Heart right ventricle (tissue), 16 donors: ENCODE measurements around the gene LRP1B. TPM values are rescaled to one million over a fixed set of nuclear protein-coding genes. Genes with fewer than 3 reads are reported as not detected.

Experiments used
- ATAC-seq, 8 donors: fragments of 200-7000 bp; cut with Tn5 transposase; one replicate each; pipeline ENCODE4 v1.9.1; 2020; ENCODE audit warnings: mild to moderate bottlenecking in 8 of 8, moderate library complexity in 8 of 8, moderate number of reproducible peaks in 1 of 8
- DNase-seq, 2 donors: peaks; one replicate each; pipeline ENCODE4 v3.0.0-alpha.2; 2020
- H3K27ac ChIP-seq, 10 donors: fragments of 200-600 bp; sonication (generic) in 2 of 10; one replicate each; pipeline versions ENCODE4 v1.5.0 to v1.8.0; 2020 to 2022; ENCODE audit warnings: mild to moderate bottlenecking in 3 of 10
- H3K27me3 ChIP-seq, 7 donors: fragments of 200-600 bp; one replicate each; pipeline ENCODE4 v1.8.0; 2021 to 2022; ENCODE audit warnings: mild to moderate bottlenecking in 2 of 7
- H3K36me3 ChIP-seq, 9 donors: fragments of 200-600 bp; sonication (generic) in 1 of 9; one replicate each; pipeline versions ENCODE4 v1.5.0 to v1.8.0; 2020 to 2022; ENCODE audit warnings: mild to moderate bottlenecking in 2 of 9
- H3K4me1 ChIP-seq, 9 donors: fragments of 200-600 bp; sonication (generic) in 1 of 9; one replicate each; pipeline versions ENCODE4 v1.5.0 to v1.8.0; 2020 to 2022; ENCODE audit warnings: mild to moderate bottlenecking in 4 of 9
- H3K4me3 ChIP-seq, 10 donors: fragments of 200-600 bp; sonication (generic) in 2 of 10; one replicate each; pipeline versions ENCODE4 v1.5.0 to v1.8.0; 2020 to 2022; ENCODE audit warnings: mild to moderate bottlenecking in 7 of 10, moderate library complexity in 2 of 10
- H3K9me3 ChIP-seq, 11 donors: fragments of 200-600 bp in 10 of 11; sonication (generic) in 2 of 11; one replicate each; pipeline versions ENCODE4 v1.5.0 to v1.8.0; 2013 to 2022; ENCODE audit warnings: mild to moderate bottlenecking in 2 of 11, control low read depth in 1 of 11, moderate library complexity in 1 of 11
- CTCF ChIP-seq, 9 donors: fragments of 200-600 bp; sonication (generic) in 2 of 9; IDR thresholded peaks; one replicate each; pipeline versions ENCODE4 v1.5.0 to v1.8.0; 2021 to 2022; ENCODE audit warnings: antibody characterized with exemption in 9 of 9, mild to moderate bottlenecking in 5 of 9, moderate library complexity in 1 of 9
- WGBS, 2 donors: extraction: QIAGEN DNeasy Blood & Tissue Kit; methylation state at CpG; one replicate each; pipeline ENCODE4 v1.1.7; 2013; ENCODE audit warnings: inconsistent platforms in 1 of 2; 5-methylcytosine and 5-hydroxymethylcytosine counted together
- intact Hi-C, 10 donors: fragments of 100-400 bp; cut with DNase I; formaldehyde crosslinking; loops; one replicate each; pipeline versions ENCODE4 v1.11.1 to v1.14.2; 2022
- polyA plus RNA-seq, 2 donors: library from polyadenylated mRNA; stranded (reverse); fragments of 200-250 nt; gene quantifications; one replicate each; pipeline ENCODE4 v1.2.3, GENCODE V29; 2013
- total RNA-seq, 10 donors: library from RNA; stranded (reverse); fragmentation: NEBNext Ultra II Directional in 3 of 10; extraction: Animal tissue kit (Norgen Biotek cat#: 25700) in 3 of 10; gene quantifications; one replicate each; pipeline versions ENCODE4 v1.2.1 to v1.2.4, GENCODE V29; 2021 to 2023
- donor health status: Arrhythmogenic right ventricular cardiomyopathy.
- donor health status: ischemic (EF 13 %, LVEDD 7.1; RV severe dilation, severe dysfunction).
- donor health status: healthy with polysubstance abuse.
- donor health status: DM: no; HTN: yes; CAD: no.
- donor health status: DM: no; HTN: no; CAD: no.
- donor health status: ischemic (EF 25% LVEDD 6.9; RV normal size, moderate dysfunction).
- donor health status: ischemic (EF 25% LVEDD 5.7; RV mildly dilated, moderate dysfunction).
- donor health status: healthy.
- donor health status: DM: yes; HTN: yes; CAD: no.
- donor health status: Ischemic cardiomyopathy.
- donor health status: ischemic (EF 35%, LVEDD 5.7; RV mildly dilated, moderate dysfunction).
- donor health status: nonischemic (EF 11% LVEDD 7.7; RV severe dilation, severe dysfunction).
- donor health status: DM: yes; HTN: yes; CAD: no.
- donor health status: PGD.
- donor health status: ischemic (EF 29% LVEDD 5.4; RV normal size, mild dysfunction).
- donor health status: nonischemic (EF 23%, LVEDD 6.1; RV moderate dilation, normal function).

Gene LRP1B
- total and polyA plus RNA-seq, 12 donors, result 0.02 to 0.27 (median 0.14) TPM; not detected in 1

GRCh38 chr2:141933226-141933625 lies 197.6 kb downstream of the LRP1B start:
- 46 to 51% methylated on average over 1 of the region's 1 CpG for WGBS, 2 donors
- Histone ChIP-seq H3K27ac (no peak overlapping the region), H3K4me3 (no peak overlapping the region), H3K36me3 (no peaks in the 10 kb centered on the region), H3K27me3 (no peaks in the 10 kb centered on the region), H3K4me1 (no peaks in the 10 kb centered on the region), H3K9me3 (peaks cover 0 to 12% (median 0%) of the 10 kb centered on the region in 11 donors)
- ATAC-seq, result no peak
- no peak for DNase-seq
- TF ChIP-seq CTCF (IDR thresholded peaks at IDR 0.05), result no peak
- intact Hi-C loops, result no loop called here

- TF ChIP-seq CTCF (IDR thresholded peaks at IDR 0.05), result no peak
- 87 to 91% methylated on average over 2 of the region's 2 CpGs for WGBS, 2 donors
- peaks cover 0 to 2% (median 0%) of the 10 kb centered on the region in 11 donors for H3K9me3 ChIP-seq
- no peaks in the 10 kb centered on the region for H3K4me1 ChIP-seq
- DNase-seq (no peak), ATAC-seq (no peak)
- H3K27ac ChIP-seq, result no peak overlapping the region
- no peak overlapping the region for H3K4me3 ChIP-seq
- no peaks in the 10 kb centered on the region for H3K36me3 ChIP-seq
- intact Hi-C loops, result no loop called here
- no peaks in the 10 kb centered on the region for H3K27me3 ChIP-seq
These were observed 198.6 kb downstream of the LRP1B start for GRCh38 chr2:141932261-141932660.

GRCh38 chr2:141931797-141932196 lies 199.0 kb downstream of the LRP1B start:
- Histone ChIP-seq H3K27me3 (no peaks in the 10 kb centered on the region), H3K27ac (no peak overlapping the region), H3K4me3 (no peak overlapping the region), H3K9me3 (no peaks in the 10 kb centered on the region), H3K36me3 (no peaks in the 10 kb centered on the region), H3K4me1 (no peaks in the 10 kb centered on the region)
- intact Hi-C loops, result no loop called here
- no peak for TF ChIP-seq CTCF (IDR thresholded peaks at IDR 0.05)
- WGBS, 2 donors, result 44 to 48% methylated on average over 3 of the region's 3 CpGs
- no peak for DNase-seq
- ATAC-seq, result no peak

GRCh38 chr2:141930803-141931202 lies 200.0 kb downstream of the LRP1B start:
- no peak overlapping the region for H3K4me3 ChIP-seq
- H3K27me3 ChIP-seq, result no peaks in the 10 kb centered on the region
- no peak for TF ChIP-seq CTCF (IDR thresholded peaks at IDR 0.05)
- no peak overlapping the region for H3K27ac ChIP-seq
- ATAC-seq (no peak), DNase-seq (no peak)
- H3K4me1 ChIP-seq, result no peaks in the 10 kb centered on the region
- intact Hi-C loops, result no loop called here
- no peaks in the 10 kb centered on the region for H3K36me3 ChIP-seq
- no peaks in the 10 kb centered on the region for H3K9me3 ChIP-seq
